HepG2 (cell line): ENCODE data around the gene NTM. TPM values are rescaled to one million over a fixed set of nuclear protein-coding genes. Genes with fewer than 3 reads are reported as not detected.

Source experiments
- ATAC-seq: fragments of 200-7000 bp; cut with Tn5 transposase; 3 replicates; pipeline ENCODE4 v1.9.1; 2020; ENCODE audit warnings: mild to moderate bottlenecking, moderate library complexity
- BruUV-seq: library from RNA; stranded (reverse); fragments of 400-500 nt; replicated peaks from 2 replicates; lab custom pipeline; 2021; lab: Mats Ljungman, UMichigan
- CTCF ChIA-PET: fragments of 300-600 bp; formaldehyde crosslinking; extraction: SDS; loops from one replicate; lab custom pipeline; 2021; ENCODE audit warnings: low total read pairs, inconsistent platforms, low intra/inter-chr PET ratio; lab: Yijun Ruan, JAX
- POLR2A ChIA-PET: fragments of 350-600 bp; sonication (Branson Sonifier 250); formaldehyde crosslinking; loops from one replicate; lab custom pipeline; 2020; ENCODE audit warnings: antibody characterized with exemption, inconsistent platforms; lab: Yijun Ruan, JAX
- DNase-seq: peaks from one replicate; pipeline ENCODE4 v3.0.0-alpha.2; 2015; ENCODE audit warnings: low spot score
- FAIRE-seq: peaks from 3 replicates; lab custom pipeline; 2011; peaks lifted over from hg19 to GRCh38; lab: Jason Lieb, UNC
- H2AFZ ChIP-seq: one replicate; pipeline ENCODE4 v1.6.1; 2011; ENCODE audit warnings: low read length, inconsistent platforms
- H3K27ac ChIP-seq: fragments of 300-600 bp; 3 replicates; pipeline ENCODE4 v1.8.0; 2011; ENCODE audit warnings: mixed run types, mild to moderate bottlenecking, mixed read lengths, low read length, inconsistent platforms; ENCODE audit not compliant: insufficient read depth; ENCODE audit errors: extremely low read length
- H3K27me3 ChIP-seq, 2 experiments: fragments of 200-600 bp in 1 of 2; 2 replicates in 1 of 2; 3 replicates in 1 of 2; pipeline versions ENCODE4 v1.6.0 to v1.8.0; 2011; ENCODE audit warnings: low read length in 2 of 2, mild to moderate bottlenecking in 2 of 2, moderate library complexity in 2 of 2, inconsistent platforms in 1 of 2; ENCODE audit not compliant: insufficient read depth in 2 of 2, control insufficient read depth in 1 of 2
- H3K36me3 ChIP-seq, 2 experiments: fragments of 200-600 bp in 1 of 2; replicated peaks in 1 of 2; 2 replicates in 1 of 2; 3 replicates in 1 of 2; pipeline versions ENCODE4 v1.5.1 to v1.8.0; 2011; ENCODE audit warnings: low read length in 2 of 2, inconsistent platforms in 1 of 2; ENCODE audit not compliant: insufficient read depth in 2 of 2, control insufficient read depth in 1 of 2
- H3K4me1 ChIP-seq: 2 replicates; pipeline ENCODE4 v1.5.1; 2012; ENCODE audit warnings: low read length, inconsistent platforms; ENCODE audit not compliant: insufficient read depth
- H3K4me2 ChIP-seq: 2 replicates; pipeline ENCODE4 v1.6.0; 2011; ENCODE audit warnings: low read depth, low read length, inconsistent platforms
- H3K4me3 ChIP-seq, 3 experiments: fragments of 200-600 bp in 1 of 3; sonication (generic), shearing (Covaris generic) in 1 of 3; replicated peaks in 1 of 3; 2 replicates each; pipeline ENCODE4 v1.5.1; 2011 to 2016; ENCODE audit warnings: low read length in 3 of 3, inconsistent platforms in 2 of 3, low read depth in 2 of 3, mild to moderate bottlenecking in 2 of 3, control low read depth in 1 of 3, mixed read lengths in 1 of 3; ENCODE audit not compliant: insufficient read depth in 1 of 3
- H3K79me2 ChIP-seq: one replicate; pipeline ENCODE4 v1.6.1; 2011; ENCODE audit warnings: low read length, inconsistent platforms; ENCODE audit not compliant: insufficient read depth
- H3K9ac ChIP-seq: 2 replicates; pipeline ENCODE4 v1.6.0; 2011; ENCODE audit warnings: mild to moderate bottlenecking, low read depth, low read length, inconsistent platforms; ENCODE audit not compliant: insufficient read depth
- H3K9me3 ChIP-seq: 2 replicates; pipeline ENCODE4 v1.5.1; 2012; ENCODE audit warnings: mild to moderate bottlenecking, low read length
- H4K20me1 ChIP-seq: 2 replicates; pipeline ENCODE4 v1.6.0; 2011; ENCODE audit warnings: inconsistent platforms, mild to moderate bottlenecking, low read length, moderate library complexity; ENCODE audit not compliant: insufficient read depth
- BORCS8-MEF2B ChIP-seq: sonication (generic); formaldehyde crosslinking; IDR thresholded peaks from 2 replicates; pipeline ENCODE4 v1.8.0; 2022; ENCODE audit warnings: mild to moderate bottlenecking, missing genetic modification reagents
- HDAC6 ChIP-seq: fragments of 200-600 bp; sonication (generic); IDR thresholded peaks from 2 replicates; pipeline ENCODE4 v1.7.0; 2017; ENCODE audit warnings: mild to moderate bottlenecking, antibody characterized with exemption, low read length, low read depth
- KAT8 ChIP-seq: IDR thresholded peaks from 2 replicates; pipeline ENCODE4 v1.6.1; 2016; ENCODE audit warnings: missing genetic modification reagents, missing compliant biosample characterization
- KLF11 ChIP-seq: IDR thresholded peaks from 2 replicates; pipeline ENCODE4 v1.6.1; 2016; ENCODE audit warnings: missing compliant biosample characterization
- SPEN ChIP-seq: sonication (generic); formaldehyde crosslinking; IDR thresholded peaks from 2 replicates; pipeline ENCODE4 v1.5.1; 2020; ENCODE audit warnings: low read depth, mild to moderate bottlenecking, missing genetic modification reagents
- TEAD2 ChIP-seq: sonication (generic); formaldehyde crosslinking; IDR thresholded peaks from 2 replicates; pipeline ENCODE4 v1.9.0; 2021; ENCODE audit warnings: missing genetic modification reagents
- ZBTB10 ChIP-seq: sonication (generic); formaldehyde crosslinking; IDR thresholded peaks from 2 replicates; pipeline ENCODE4 v1.4.0; 2020; ENCODE audit warnings: missing genetic modification reagents, borderline replicate concordance
- ZBTB40 ChIP-seq, 2 experiments: fragments of 450-650 bp in 1 of 2; sonication (generic) in 1 of 2; formaldehyde crosslinking in 1 of 2; IDR thresholded peaks; 2 replicates each; pipeline versions ENCODE4 v1.6.1 to v1.8.0; 2016 to 2022; ENCODE audit warnings: antibody characterized with exemption in 1 of 2, mild to moderate bottlenecking in 1 of 2, missing genetic modification reagents in 1 of 2
- ZFP36L2 ChIP-seq: sonication (generic); formaldehyde crosslinking; IDR thresholded peaks from 2 replicates; pipeline ENCODE4 v1.4.0; 2020; ENCODE audit warnings: missing genetic modification reagents
- ZNF292 ChIP-seq: sonication (generic); formaldehyde crosslinking; IDR thresholded peaks from 2 replicates; pipeline ENCODE4 v1.8.1; 2022; ENCODE audit warnings: mild to moderate bottlenecking, low read depth, missing genetic modification reagents, borderline replicate concordance
- ZNF891 ChIP-seq: sonication (generic); formaldehyde crosslinking; IDR thresholded peaks from 2 replicates; pipeline ENCODE4 v1.5.0; 2020; ENCODE audit warnings: mild to moderate bottlenecking, missing genetic modification reagents
- WGBS: methylation state at CpG from one replicate; pipeline ENCODE4 v1.1.6; 2017; ENCODE audit warnings: low lambda C conversion rate; 5-methylcytosine and 5-hydroxymethylcytosine counted together
- in situ Hi-C: cut with HindIII; loops from 2 replicates; pipeline ENCODE4 v1.10.0; 2017; ENCODE audit warnings: low pct_unique_long_range_greater_than_20kb; ENCODE audit not compliant: extremely low pct_ligation_motif_present
- intact Hi-C: fragments of 100-400 bp; cut with micrococcal nuclease; formaldehyde crosslinking; loops from one replicate; pipeline ENCODE4 v1.10.0; 2022; ENCODE audit not compliant: unreplicated experiment
- polyA plus RNA-seq, 8 experiments: library from polyadenylated mRNA; depleted of rRNA in 3 of 8; stranded (reverse) in 7 of 8; unstranded in 1 of 8; fragments of >200 nt; fragmentation: Illumina TruSeq in 4 of 8; extraction: Trizol in 4 of 8; gene quantifications; 2 replicates each; pipeline versions ENCODE4 v1.2.1 to v1.2.3, GENCODE V29; 2011 to 2016; ENCODE audit warnings: low read depth in 4 of 8, missing spikeins in 1 of 8, mixed read lengths in 1 of 8; ENCODE audit not compliant: insufficient read depth in 1 of 8
- total RNA-seq, 5 experiments: library from RNA; depleted of rRNA; stranded (reverse); fragments of >200 nt; fragmentation: Illumina TruSeq; extraction: Trizol; gene quantifications; 2 replicates each; pipeline ENCODE4 v1.2.3, GENCODE V29; 2016; ENCODE audit warnings: low read depth in 1 of 5

The NTM gene
- total and polyA plus RNA-seq, 2 of the 13 experiments (the other 11 are each of a cell fraction or from before 2014, with no cell fraction given): not detected

GRCh38 chr11:131978351-131978750 lies 607.9 kb downstream of the NTM start (continued):
- no peak for TF ChIP-seq ZFP36L2
- TF ChIP-seq, all 625 proteins: peak for 0

DNA sequence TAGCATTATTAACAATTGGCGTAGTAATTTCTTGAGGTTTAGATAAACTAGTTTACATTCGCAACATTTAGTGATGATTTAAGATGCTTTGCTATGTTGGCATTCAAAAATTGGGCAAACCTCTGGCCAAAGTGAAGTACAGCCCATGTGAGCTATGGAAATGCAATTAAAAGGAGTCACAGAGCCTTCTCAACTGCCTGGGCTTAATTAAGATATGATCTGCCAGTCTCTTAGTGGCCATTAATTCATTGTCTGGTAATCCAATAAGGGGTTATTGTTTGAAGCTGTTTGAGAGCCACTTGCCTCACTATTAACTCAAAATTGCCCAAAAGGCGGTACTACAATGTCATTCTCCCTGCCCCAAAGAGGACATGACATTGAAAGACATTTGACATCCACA lies 608.9 kb downstream of the NTM start:
- in situ Hi-C loops: no loop called here
- 20% methylated on average over 3 of the region's 3 CpGs for WGBS
- BruUV-seq: no TSS peak
- H3K27me3 ChIP-seq: no peaks in the 10 kb centered on the region; a peak in 1 of 5 replicates
- H3K79me2 ChIP-seq: no peaks in the 10 kb centered on the region
- H3K4me3 ChIP-seq: no peak overlapping the region
- ChIA-PET CTCF (no interaction called here), POLR2A (no interaction called here)
- no peak overlapping the region for H3K27ac ChIP-seq
- H3K36me3 ChIP-seq: no peaks in the 10 kb centered on the region
- no peak overlapping the region for H3K9ac ChIP-seq
- intact Hi-C loops: no loop called here
- no peaks in the 10 kb centered on the region for H4K20me1 ChIP-seq
- H3K4me1 ChIP-seq: no peaks in the 10 kb centered on the region
- DNase-seq: no peak
- no peak for ATAC-seq
- H3K9me3 ChIP-seq: peaks cover 7% of the 10 kb centered on the region; the same call in 1 of the 2 replicates
- no peak overlapping the region for H2AFZ ChIP-seq
- H3K4me2 ChIP-seq: no peak overlapping the region
- FAIRE-seq: no peak
- no peak for TF ChIP-seq ZBTB40 (IDR thresholded peaks at IDR 0.05)
- no peak for TF ChIP-seq ZBTB40 (CRISPR knock-in tag; IDR thresholded peaks at IDR 0.05)
- TF ChIP-seq BORCS8-MEF2B (CRISPR knock-in tag): no peak
- no peak for TF ChIP-seq ZNF292
- no peak for TF ChIP-seq TEAD2 (CRISPR knock-in tag)
- TF ChIP-seq SPEN (CRISPR knock-in tag): no peak
- no peak for TF ChIP-seq KAT8 (CRISPR knock-in tag)
- TF ChIP-seq HDAC6: no peak
- TF ChIP-seq ZNF891 (CRISPR knock-in tag): no peak
- no peak for TF ChIP-seq ZBTB10 (CRISPR knock-in tag)
- TF ChIP-seq KLF11 (CRISPR knock-in tag): no peak
